GM23338 (cell line): ENCODE data around the gene CPLANE2. TPM values are rescaled to one million over a fixed set of nuclear protein-coding genes. Genes with fewer than 3 reads are reported as not detected.

Experiments used
- ATAC-seq: fragments of 200-7000 bp; cut with Tn5 transposase; 3 replicates; pipeline ENCODE4 v1.9.1; 2020
- DNase-seq: peaks from one replicate; pipeline ENCODE4 v3.0.0-alpha.2; 2015; ENCODE audit warnings: low spot score
- H2AFZ ChIP-seq: fragments of 200-600 bp; sonication (generic); 2 replicates; pipeline ENCODE4 v1.8.0; 2016; ENCODE audit warnings: antibody characterized with exemption, mild to moderate bottlenecking, moderate library complexity
- H3F3A ChIP-seq: fragments of 200-600 bp; sonication (generic); replicated peaks from 2 replicates; pipeline ENCODE4 v1.8.0; 2017; ENCODE audit warnings: antibody characterized with exemption, mixed run types, low read depth
- H3K27ac ChIP-seq: fragments of 200-600 bp; sonication (generic); 2 replicates; pipeline ENCODE4 v1.6.1; 2016; ENCODE audit warnings: low read depth
- H3K27me3 ChIP-seq: fragments of 200-600 bp; sonication (generic); 2 replicates; pipeline ENCODE4 v1.8.0; 2016; ENCODE audit warnings: mild to moderate bottlenecking, mixed run types, moderate library complexity; ENCODE audit not compliant: insufficient read depth
- H3K36me3 ChIP-seq: fragments of 200-600 bp; sonication (generic); 2 replicates; pipeline ENCODE4 v1.8.0; 2016; ENCODE audit warnings: mild to moderate bottlenecking; ENCODE audit not compliant: insufficient read depth
- H3K4me1 ChIP-seq: fragments of 200-600 bp; sonication (generic); 2 replicates; pipeline ENCODE4 v1.8.0; 2016; ENCODE audit warnings: mild to moderate bottlenecking, moderate library complexity; ENCODE audit not compliant: insufficient read depth
- H3K4me2 ChIP-seq: fragments of 200-600 bp; sonication (generic); 2 replicates; pipeline ENCODE4 v1.7.1; 2017; ENCODE audit warnings: mixed run types
- H3K4me3 ChIP-seq: fragments of 200-600 bp; sonication (generic); 2 replicates; pipeline ENCODE4 v1.6.1; 2016; ENCODE audit warnings: mixed run types
- H3K79me2 ChIP-seq: fragments of 200-600 bp; sonication (generic); replicated peaks from 2 replicates; pipeline ENCODE4 v1.8.0; 2017; ENCODE audit warnings: mild to moderate bottlenecking; ENCODE audit not compliant: insufficient read depth
- H3K9me2 ChIP-seq: fragments of 200-600 bp; sonication (generic); 2 replicates; pipeline ENCODE4 v1.8.0; 2017; ENCODE audit not compliant: insufficient read depth
- H4K20me1 ChIP-seq: fragments of 200-600 bp; sonication (generic); replicated peaks from 2 replicates; pipeline ENCODE4 v1.8.0; 2017; ENCODE audit warnings: mild to moderate bottlenecking; ENCODE audit not compliant: insufficient read depth
- H3K27ac Mint-ChIP-seq: 2 replicates; pipeline ENCODE4 v1.8.0; 2020; ENCODE audit warnings: inconsistent platforms, mild to moderate bottlenecking, moderate library complexity, mixed read lengths
- H3K27me3 Mint-ChIP-seq: 3 replicates; pipeline ENCODE4 v1.8.0; 2022; ENCODE audit warnings: low read depth, mild to moderate bottlenecking, moderate library complexity, mixed read lengths, inconsistent platforms; ENCODE audit not compliant: insufficient read depth, poor library complexity
- H3K36me3 Mint-ChIP-seq: 3 replicates; pipeline ENCODE4 v1.8.0; 2021; ENCODE audit warnings: low read depth, mild to moderate bottlenecking, inconsistent platforms, moderate library complexity, mixed read lengths
- H3K4me1 Mint-ChIP-seq: 3 replicates; pipeline ENCODE4 v1.8.0; 2020; ENCODE audit warnings: mild to moderate bottlenecking, inconsistent platforms, mixed read lengths
- H3K4me3 Mint-ChIP-seq: 3 replicates; pipeline ENCODE4 v1.8.0; 2021; ENCODE audit warnings: moderate library complexity, mild to moderate bottlenecking, inconsistent platforms, mixed read lengths
- H3K9me3 Mint-ChIP-seq: 3 replicates; pipeline ENCODE4 v1.8.0; 2020; ENCODE audit warnings: moderate library complexity, mild to moderate bottlenecking, inconsistent platforms, mixed read lengths
- EZH2phosphoT487 ChIP-seq: fragments of 200-600 bp; sonication (generic); IDR thresholded peaks from one replicate; pipeline ENCODE4 v1.8.1; 2018; ENCODE audit warnings: antibody characterized with exemption; ENCODE audit not compliant: unreplicated experiment
- JUNB ChIP-seq: IDR thresholded peaks from one replicate; pipeline ENCODE4 v1.6.1; 2016; ENCODE audit warnings: antibody characterized with exemption; ENCODE audit not compliant: unreplicated experiment
- POLR2AphosphoS5 ChIP-seq: IDR thresholded peaks from 2 replicates; pipeline ENCODE4 v1.6.1; 2016; ENCODE audit warnings: antibody characterized with exemption, low read depth
- ZNF114 ChIP-seq: fragments of 250-450 bp; sonication (Bioruptor Pico); IDR thresholded peaks from 2 replicates; pipeline ENCODE4 v1.5.0; 2020; ENCODE audit warnings: mild to moderate bottlenecking, moderate library complexity
- ZNF331 ChIP-seq: fragments of 250-450 bp; sonication (Bioruptor Pico); IDR thresholded peaks from 2 replicates; pipeline ENCODE4 v1.5.0; 2020; ENCODE audit warnings: low read depth, mild to moderate bottlenecking, moderate library complexity
- polyA plus RNA-seq: library from polyadenylated mRNA; unstranded; fragments of >200 nt; fragmentation: Nextera tagmentation; extraction: Ambion mirVana; gene quantifications from 2 replicates; pipeline ENCODE4 v1.2.1, GENCODE V29; 2016
- total RNA-seq: library from RNA; depleted of rRNA; stranded (reverse); fragments of >200 nt; shearing (Covaris generic); gene quantifications from 2 replicates; pipeline ENCODE4 v1.2.3, GENCODE V29; 2014
- TF ChIP-seq, protein P1 (sequence below): fragments of 250-450 bp; sonication (Bioruptor Pico); IDR thresholded peaks from 2 replicates; pipeline ENCODE4 v1.5.0; 2020; ENCODE audit warnings: mild to moderate bottlenecking, moderate library complexity

CPLANE2 gene
- total and polyA plus RNA-seq, 2 experiments from 2014 or later = 0.44 to 1.8 TPM

DNA sequence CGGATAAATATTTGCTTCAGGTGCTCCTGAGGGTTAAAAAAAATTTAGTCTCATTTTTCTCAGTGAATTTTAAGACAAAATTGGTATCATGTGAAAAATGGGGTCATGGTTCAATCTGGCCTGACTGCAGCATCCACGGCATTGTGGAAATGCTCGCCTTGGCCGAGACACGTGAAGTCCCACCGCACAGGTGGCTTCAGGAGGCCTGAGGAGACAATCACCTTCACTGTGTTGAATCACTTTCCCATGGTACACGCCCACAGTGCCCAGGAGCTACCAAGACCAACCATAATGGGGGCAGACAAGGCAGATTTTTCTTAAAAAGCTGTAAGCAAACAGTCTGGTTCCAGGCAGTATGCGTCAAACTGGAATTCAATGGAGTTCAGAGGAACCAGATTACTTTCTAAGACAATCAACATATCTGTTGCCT is 11.0 kb upstream of the CPLANE2 start (continued):
- TF ChIP-seq, protein P1, sequence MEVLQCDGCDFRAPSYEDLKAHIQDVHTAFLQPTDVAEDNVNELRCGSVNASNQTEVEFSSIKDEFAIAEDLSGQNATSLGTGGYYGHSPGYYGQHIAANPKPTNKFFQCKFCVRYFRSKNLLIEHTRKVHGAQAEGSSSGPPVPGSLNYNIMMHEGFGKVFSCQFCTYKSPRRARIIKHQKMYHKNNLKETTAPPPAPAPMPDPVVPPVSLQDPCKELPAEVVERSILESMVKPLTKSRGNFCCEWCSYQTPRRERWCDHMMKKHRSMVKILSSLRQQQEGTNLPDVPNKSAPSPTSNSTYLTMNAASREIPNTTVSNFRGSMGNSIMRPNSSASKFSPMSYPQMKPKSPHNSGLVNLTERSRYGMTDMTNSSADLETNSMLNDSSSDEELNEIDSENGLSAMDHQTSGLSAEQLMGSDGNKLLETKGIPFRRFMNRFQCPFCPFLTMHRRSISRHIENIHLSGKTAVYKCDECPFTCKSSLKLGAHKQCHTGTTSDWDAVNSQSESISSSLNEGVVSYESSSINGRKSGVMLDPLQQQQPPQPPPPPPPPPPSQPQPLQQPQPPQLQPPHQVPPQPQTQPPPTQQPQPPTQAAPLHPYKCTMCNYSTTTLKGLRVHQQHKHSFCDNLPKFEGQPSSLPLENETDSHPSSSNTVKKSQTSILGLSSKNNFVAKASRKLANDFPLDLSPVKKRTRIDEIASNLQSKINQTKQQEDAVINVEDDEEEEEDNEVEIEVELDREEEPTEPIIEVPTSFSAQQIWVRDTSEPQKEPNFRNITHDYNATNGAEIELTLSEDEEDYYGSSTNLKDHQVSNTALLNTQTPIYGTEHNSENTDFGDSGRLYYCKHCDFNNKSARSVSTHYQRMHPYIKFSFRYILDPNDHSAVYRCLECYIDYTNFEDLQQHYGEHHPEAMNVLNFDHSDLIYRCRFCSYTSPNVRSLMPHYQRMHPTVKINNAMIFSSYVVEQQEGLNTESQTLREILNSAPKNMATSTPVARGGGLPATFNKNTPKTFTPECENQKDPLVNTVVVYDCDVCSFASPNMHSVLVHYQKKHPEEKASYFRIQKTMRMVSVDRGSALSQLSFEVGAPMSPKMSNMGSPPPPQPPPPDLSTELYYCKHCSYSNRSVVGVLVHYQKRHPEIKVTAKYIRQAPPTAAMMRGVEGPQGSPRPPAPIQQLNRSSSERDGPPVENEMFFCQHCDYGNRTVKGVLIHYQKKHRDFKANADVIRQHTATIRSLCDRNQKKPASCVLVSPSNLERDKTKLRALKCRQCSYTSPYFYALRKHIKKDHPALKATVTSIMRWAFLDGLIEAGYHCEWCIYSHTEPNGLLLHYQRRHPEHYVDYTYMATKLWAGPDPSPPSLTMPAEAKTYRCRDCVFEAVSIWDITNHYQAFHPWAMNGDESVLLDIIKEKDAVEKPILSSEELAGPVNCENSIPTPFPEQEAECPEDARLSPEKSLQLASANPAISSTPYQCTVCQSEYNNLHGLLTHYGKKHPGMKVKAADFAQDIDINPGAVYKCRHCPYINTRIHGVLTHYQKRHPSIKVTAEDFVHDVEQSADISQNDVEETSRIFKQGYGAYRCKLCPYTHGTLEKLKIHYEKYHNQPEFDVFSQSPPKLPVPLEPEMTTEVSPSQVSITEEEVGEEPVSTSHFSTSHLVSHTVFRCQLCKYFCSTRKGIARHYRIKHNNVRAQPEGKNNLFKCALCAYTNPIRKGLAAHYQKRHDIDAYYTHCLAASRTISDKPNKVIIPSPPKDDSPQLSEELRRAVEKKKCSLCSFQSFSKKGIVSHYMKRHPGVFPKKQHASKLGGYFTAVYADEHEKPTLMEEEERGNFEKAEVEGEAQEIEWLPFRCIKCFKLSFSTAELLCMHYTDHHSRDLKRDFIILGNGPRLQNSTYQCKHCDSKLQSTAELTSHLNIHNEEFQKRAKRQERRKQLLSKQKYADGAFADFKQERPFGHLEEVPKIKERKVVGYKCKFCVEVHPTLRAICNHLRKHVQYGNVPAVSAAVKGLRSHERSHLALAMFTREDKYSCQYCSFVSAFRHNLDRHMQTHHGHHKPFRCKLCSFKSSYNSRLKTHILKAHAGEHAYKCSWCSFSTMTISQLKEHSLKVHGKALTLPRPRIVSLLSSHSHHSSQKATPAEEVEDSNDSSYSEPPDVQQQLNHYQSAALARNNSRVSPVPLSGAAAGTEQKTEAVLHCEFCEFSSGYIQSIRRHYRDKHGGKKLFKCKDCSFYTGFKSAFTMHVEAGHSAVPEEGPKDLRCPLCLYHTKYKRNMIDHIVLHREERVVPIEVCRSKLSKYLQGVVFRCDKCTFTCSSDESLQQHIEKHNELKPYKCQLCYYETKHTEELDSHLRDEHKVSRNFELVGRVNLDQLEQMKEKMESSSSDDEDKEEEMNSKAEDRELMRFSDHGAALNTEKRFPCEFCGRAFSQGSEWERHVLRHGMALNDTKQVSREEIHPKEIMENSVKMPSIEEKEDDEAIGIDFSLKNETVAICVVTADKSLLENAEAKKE (CRISPR knock-in tag) = no peak

DNA sequence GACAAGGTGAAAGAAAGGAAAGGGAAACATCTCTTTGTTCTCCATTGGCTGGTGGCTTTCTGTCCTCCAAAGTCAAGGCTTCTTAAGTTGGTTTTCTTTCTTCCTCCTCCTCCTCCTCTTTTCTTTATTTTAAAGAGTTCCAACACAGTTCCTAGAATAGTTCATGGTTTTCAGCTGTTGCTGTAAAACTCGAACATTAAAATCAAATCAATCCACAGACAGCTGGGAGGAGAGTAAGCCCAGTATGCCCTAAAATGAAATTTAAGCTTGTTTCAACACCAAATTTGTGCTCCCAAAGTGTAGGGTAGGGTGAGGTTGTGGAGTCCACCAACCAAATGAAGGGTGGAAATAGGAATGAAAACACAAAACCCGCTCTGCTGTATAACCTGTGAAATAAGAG is 10.5 kb upstream of the CPLANE2 start:
- Mint-ChIP-seq H3K27ac (no peak overlapping the region), H3K9me3 (no peaks in the 10 kb centered on the region)
- no peaks in the 10 kb centered on the region for H3K4me1 ChIP-seq

More for the DNA sequence above, 10.5 kb upstream of the CPLANE2 start:
- H4K20me1 ChIP-seq = peaks cover 5% of the 10 kb centered on the region
- H3K27me3 Mint-ChIP-seq = peaks cover under 1% of the 10 kb centered on the region
- no peak overlapping the region for H3K4me3 ChIP-seq
- ATAC-seq (no peak), DNase-seq (no peak)
- H3K36me3 ChIP-seq = peaks cover 4% of the 10 kb centered on the region; the same call in 1 of the 2 replicates
- no peak overlapping the region for H3K27ac ChIP-seq
- H3K4me2 ChIP-seq = no peak overlapping the region
- peaks cover 8% of the 10 kb centered on the region; the same call in 2 of the 3 replicates for H3K36me3 Mint-ChIP-seq
- no peaks in the 10 kb centered on the region for H3K79me2 ChIP-seq
- no peaks in the 10 kb centered on the region for H3K27me3 ChIP-seq
- H3K9me2 ChIP-seq = no peaks in the 10 kb centered on the region
- H3K4me3 Mint-ChIP-seq = no peak overlapping the region
- peaks cover 4% of the 10 kb centered on the region for H3F3A ChIP-seq
- no peak for TF ChIP-seq EZH2phosphoT487
- TF ChIP-seq, protein P1 (CRISPR knock-in tag) = no peak
- TF ChIP-seq JUNB = no peak
- no peak for TF ChIP-seq POLR2AphosphoS5
- no peak for TF ChIP-seq ZNF114
- TF ChIP-seq ZNF331 (CRISPR knock-in tag) = no peak
- H3K4me1 Mint-ChIP-seq = peaks cover 2% of the 10 kb centered on the region; the same call in 1 of the 3 replicates
- no peak overlapping the region for H2AFZ ChIP-seq
